HepG2 (cell line): ENCODE measurements around the gene NELFB. TPM values are rescaled to one million over a fixed set of nuclear protein-coding genes. Genes with fewer than 3 reads are reported as not detected.

ENCODE experiments used
- AGO2 ChIP-seq: fragments of 200-400 bp; formaldehyde crosslinking; optimal IDR thresholded peaks from 2 replicates; pipeline ENCODE3; 2017; ENCODE audit warnings: mild to moderate bottlenecking, low read depth, low read length, moderate library complexity
- BORCS8-MEF2B ChIP-seq: sonication (generic); formaldehyde crosslinking; IDR thresholded peaks from 2 replicates; pipeline ENCODE4 v1.8.0; 2022; ENCODE audit warnings: mild to moderate bottlenecking, missing genetic modification reagents
- CBX5 ChIP-seq: sonication (generic); formaldehyde crosslinking; IDR thresholded peaks from 2 replicates; pipeline ENCODE4 v1.4.0; 2020; ENCODE audit warnings: missing genetic modification reagents, borderline replicate concordance
- CHCHD3 ChIP-seq: sonication (generic); formaldehyde crosslinking; IDR thresholded peaks from 2 replicates; pipeline ENCODE4 v1.8.0; 2022; ENCODE audit warnings: mild to moderate bottlenecking, missing genetic modification reagents, moderate library complexity
- ETV5 ChIP-seq: IDR thresholded peaks from 2 replicates; pipeline ENCODE4 v1.6.1; 2018; ENCODE audit warnings: missing biosample characterization, missing genetic modification reagents, inconsistent platforms, borderline replicate concordance
- FOXK1 ChIP-seq: sonication (generic); formaldehyde crosslinking; IDR thresholded peaks from 2 replicates; pipeline ENCODE4 v1.4.0; 2020; ENCODE audit warnings: low read depth, missing genetic modification reagents, borderline replicate concordance
- MBNL3 ChIP-seq: fragments of 250-450 bp; sonication (Bioruptor Pico); conservative IDR thresholded peaks from 2 replicates; pipeline ENCODE4 v1.8.0; 2022; ENCODE audit warnings: mild to moderate bottlenecking, inconsistent platforms
- REXO4 ChIP-seq: sonication (generic); formaldehyde crosslinking; IDR thresholded peaks from 2 replicates; pipeline ENCODE4 v1.8.0; 2022; ENCODE audit warnings: missing genetic modification reagents, mild to moderate bottlenecking, borderline replicate concordance
- RXRB ChIP-seq: IDR thresholded peaks from 2 replicates; pipeline ENCODE4 v1.6.1; 2016; ENCODE audit warnings: borderline replicate concordance, missing genetic modification reagents, missing compliant biosample characterization
- SNAI1 ChIP-seq: sonication (generic); formaldehyde crosslinking; IDR thresholded peaks from 2 replicates; pipeline ENCODE4 v1.5.0; 2020; ENCODE audit warnings: mild to moderate bottlenecking, missing genetic modification reagents, borderline replicate concordance
- TEF ChIP-seq: sonication (generic); formaldehyde crosslinking; IDR thresholded peaks from 2 replicates; pipeline ENCODE4 v1.5.0; 2020; ENCODE audit warnings: missing genetic modification reagents
- ZEB1 ChIP-seq: IDR thresholded peaks from 2 replicates; pipeline ENCODE4 v1.6.1; 2012; ENCODE audit warnings: mild to moderate bottlenecking, low read depth, inconsistent platforms; ENCODE audit not compliant: insufficient replicate concordance
- ZNF143 ChIP-seq: sonication (generic); formaldehyde crosslinking; IDR thresholded peaks from 2 replicates; pipeline ENCODE4 v1.4.0; 2020; ENCODE audit warnings: missing genetic modification reagents
- ZNF17 ChIP-seq: sonication (generic); formaldehyde crosslinking; IDR thresholded peaks from 2 replicates; pipeline ENCODE4 v1.5.0; 2020; ENCODE audit warnings: mild to moderate bottlenecking, missing genetic modification reagents
- ZNF34 ChIP-seq: sonication (generic); formaldehyde crosslinking; IDR thresholded peaks from 2 replicates; pipeline ENCODE4 v1.4.0; 2020; ENCODE audit warnings: mild to moderate bottlenecking, missing genetic modification reagents, borderline replicate concordance
- ZNF772 ChIP-seq: sonication (generic); formaldehyde crosslinking; IDR thresholded peaks from 2 replicates; pipeline ENCODE4 v1.5.0; 2020; ENCODE audit warnings: mild to moderate bottlenecking, missing genetic modification reagents
- ZXDC ChIP-seq: sonication (generic); formaldehyde crosslinking; IDR thresholded peaks from 2 replicates; pipeline ENCODE4 v1.5.0; 2020; ENCODE audit warnings: mild to moderate bottlenecking, missing genetic modification reagents
- polyA plus RNA-seq, 8 experiments: library from polyadenylated mRNA; depleted of rRNA in 3 of 8; stranded (reverse) in 7 of 8; unstranded in 1 of 8; fragments of >200 nt; fragmentation: Illumina TruSeq in 4 of 8; extraction: Trizol in 4 of 8; gene quantifications; 2 replicates each; pipeline versions ENCODE4 v1.2.1 to v1.2.3, GENCODE V29; 2011 to 2016; ENCODE audit warnings: low read depth in 4 of 8, missing spikeins in 1 of 8, mixed read lengths in 1 of 8; ENCODE audit not compliant: insufficient read depth in 1 of 8
- total RNA-seq, 5 experiments: library from RNA; depleted of rRNA; stranded (reverse); fragments of >200 nt; fragmentation: Illumina TruSeq; extraction: Trizol; gene quantifications; 2 replicates each; pipeline ENCODE4 v1.2.3, GENCODE V29; 2016; ENCODE audit warnings: low read depth in 1 of 5
- TF ChIP-seq, protein P1 (sequence below): sonication (generic); formaldehyde crosslinking; IDR thresholded peaks from 2 replicates; pipeline ENCODE4; 2020; ENCODE audit warnings: missing genetic modification reagents, mild to moderate bottlenecking, borderline replicate concordance
- TF ChIP-seq, protein P2 (sequence below): sonication (generic); formaldehyde crosslinking; IDR thresholded peaks from 2 replicates; pipeline ENCODE4 v1.4.0; 2020; ENCODE audit warnings: mild to moderate bottlenecking, missing genetic modification reagents

NELFB gene
- total and polyA plus RNA-seq, 2 of the 13 experiments (the other 11 are each of a cell fraction or from before 2014, with no cell fraction given): 26.5 to 45.8 TPM

DNA sequence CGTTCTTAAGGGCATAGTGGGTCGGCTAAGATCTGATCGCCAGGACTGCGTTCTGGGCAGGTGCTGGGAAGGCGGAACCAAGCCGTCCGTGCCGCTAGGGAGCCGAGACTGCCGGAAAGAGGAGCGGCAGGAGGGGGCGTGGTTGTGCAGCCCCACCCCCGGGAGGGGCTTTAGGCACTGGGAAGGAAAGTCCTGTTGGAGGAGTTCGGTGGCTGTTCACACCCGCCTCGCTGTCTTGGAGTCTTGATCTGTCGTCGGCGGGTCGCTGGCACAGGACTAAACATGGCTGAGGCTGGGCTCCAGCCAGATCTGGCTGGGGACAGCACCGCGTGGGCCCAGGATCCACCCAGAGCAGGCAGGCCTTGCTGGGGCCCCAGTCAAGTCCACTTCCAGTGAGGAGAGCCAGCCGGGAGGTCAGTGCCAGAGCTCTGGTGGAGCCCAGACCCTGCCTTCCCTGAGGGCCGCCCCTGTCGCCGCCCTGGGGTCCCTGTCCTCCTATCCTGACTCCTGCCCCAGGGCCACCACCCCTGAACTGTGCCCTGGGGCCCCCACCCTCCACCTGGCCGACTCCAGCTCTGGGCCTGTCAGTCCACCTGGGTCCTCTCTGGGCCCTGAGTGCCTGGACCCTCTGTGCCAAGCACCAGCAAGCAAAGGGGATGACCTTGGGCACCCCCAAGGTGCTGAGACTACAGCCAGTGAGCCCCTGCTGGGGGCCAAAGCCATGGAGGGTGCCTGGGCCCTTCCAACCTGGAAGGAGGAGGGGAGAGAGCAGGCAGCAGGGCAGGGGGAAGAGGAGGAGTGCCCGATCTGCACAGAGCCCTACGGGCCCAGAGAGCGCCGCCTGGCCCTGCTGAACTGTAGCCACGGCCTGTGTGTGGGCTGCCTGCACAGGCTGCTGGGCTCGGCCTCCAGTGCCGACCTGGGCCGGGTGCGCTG lies 37.6 kb upstream of the NELFB start (continued):
- TF ChIP-seq, protein P1, sequence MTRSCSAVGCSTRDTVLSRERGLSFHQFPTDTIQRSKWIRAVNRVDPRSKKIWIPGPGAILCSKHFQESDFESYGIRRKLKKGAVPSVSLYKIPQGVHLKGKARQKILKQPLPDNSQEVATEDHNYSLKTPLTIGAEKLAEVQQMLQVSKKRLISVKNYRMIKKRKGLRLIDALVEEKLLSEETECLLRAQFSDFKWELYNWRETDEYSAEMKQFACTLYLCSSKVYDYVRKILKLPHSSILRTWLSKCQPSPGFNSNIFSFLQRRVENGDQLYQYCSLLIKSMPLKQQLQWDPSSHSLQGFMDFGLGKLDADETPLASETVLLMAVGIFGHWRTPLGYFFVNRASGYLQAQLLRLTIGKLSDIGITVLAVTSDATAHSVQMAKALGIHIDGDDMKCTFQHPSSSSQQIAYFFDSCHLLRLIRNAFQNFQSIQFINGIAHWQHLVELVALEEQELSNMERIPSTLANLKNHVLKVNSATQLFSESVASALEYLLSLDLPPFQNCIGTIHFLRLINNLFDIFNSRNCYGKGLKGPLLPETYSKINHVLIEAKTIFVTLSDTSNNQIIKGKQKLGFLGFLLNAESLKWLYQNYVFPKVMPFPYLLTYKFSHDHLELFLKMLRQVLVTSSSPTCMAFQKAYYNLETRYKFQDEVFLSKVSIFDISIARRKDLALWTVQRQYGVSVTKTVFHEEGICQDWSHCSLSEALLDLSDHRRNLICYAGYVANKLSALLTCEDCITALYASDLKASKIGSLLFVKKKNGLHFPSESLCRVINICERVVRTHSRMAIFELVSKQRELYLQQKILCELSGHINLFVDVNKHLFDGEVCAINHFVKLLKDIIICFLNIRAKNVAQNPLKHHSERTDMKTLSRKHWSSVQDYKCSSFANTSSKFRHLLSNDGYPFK (CRISPR knock-in tag): no peak
- TF ChIP-seq REXO4 (CRISPR knock-in tag) (no peak), AGO2 (peak; percentile 87), MBNL3 (CRISPR knock-in tag) (no peak), RXRB (CRISPR knock-in tag) (peak; percentile 28; the same call in 1 of the 2 replicates), ZEB1 (no peak), TEF (CRISPR knock-in tag) (no peak), ETV5 (CRISPR knock-in tag) (peak; percentile 55; the same call in 1 of the 2 replicates), ZNF772 (peak; percentile 74), BORCS8-MEF2B (CRISPR knock-in tag) (peak; percentile 58), SNAI1 (CRISPR knock-in tag) (0 out of 2 replicates have a peak, but pooled peaks have one; percentile 64), ZXDC (CRISPR knock-in tag) (no peak), FOXK1 (CRISPR knock-in tag) (no peak; the same call in 1 of the 2 replicates), ZNF17 (CRISPR knock-in tag) (no peak), ZNF143 (CRISPR knock-in tag) (0 out of 2 replicates have a peak, but pooled peaks have one; percentile 16), ZNF34 (peak; percentile 48; the same call in 1 of the 2 replicates), CBX5 (CRISPR knock-in tag) (no peak), CHCHD3 (CRISPR knock-in tag) (0 out of 2 replicates have a peak, but pooled peaks have one; percentile 51)
- TF ChIP-seq, protein P2, sequence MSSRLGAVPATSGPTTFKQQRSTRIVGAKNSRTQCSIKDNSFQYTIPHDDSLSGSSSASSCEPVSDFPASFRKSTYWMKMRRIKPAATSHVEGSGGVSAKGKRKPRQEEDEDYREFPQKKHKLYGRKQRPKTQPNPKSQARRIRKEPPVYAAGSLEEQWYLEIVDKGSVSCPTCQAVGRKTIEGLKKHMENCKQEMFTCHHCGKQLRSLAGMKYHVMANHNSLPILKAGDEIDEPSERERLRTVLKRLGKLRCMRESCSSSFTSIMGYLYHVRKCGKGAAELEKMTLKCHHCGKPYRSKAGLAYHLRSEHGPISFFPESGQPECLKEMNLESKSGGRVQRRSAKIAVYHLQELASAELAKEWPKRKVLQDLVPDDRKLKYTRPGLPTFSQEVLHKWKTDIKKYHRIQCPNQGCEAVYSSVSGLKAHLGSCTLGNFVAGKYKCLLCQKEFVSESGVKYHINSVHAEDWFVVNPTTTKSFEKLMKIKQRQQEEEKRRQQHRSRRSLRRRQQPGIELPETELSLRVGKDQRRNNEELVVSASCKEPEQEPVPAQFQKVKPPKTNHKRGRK (CRISPR knock-in tag): no peak
